HepG2 (cell line): ENCODE data around the gene DCAF4. TPM values are rescaled to one million over a fixed set of nuclear protein-coding genes. Genes with fewer than 3 reads are reported as not detected.

Source experiments
- ATAC-seq: fragments of 200-7000 bp; cut with Tn5 transposase; 3 replicates; pipeline ENCODE4 v1.9.1; 2020; ENCODE audit warnings: mild to moderate bottlenecking, moderate library complexity
- BruUV-seq: library from RNA; stranded (reverse); fragments of 400-500 nt; replicated peaks from 2 replicates; lab custom pipeline; 2021; lab: Mats Ljungman, UMichigan
- CTCF ChIA-PET: fragments of 300-600 bp; formaldehyde crosslinking; extraction: SDS; loops from one replicate; lab custom pipeline; 2021; ENCODE audit warnings: low total read pairs, inconsistent platforms, low intra/inter-chr PET ratio; lab: Yijun Ruan, JAX
- POLR2A ChIA-PET: fragments of 350-600 bp; sonication (Branson Sonifier 250); formaldehyde crosslinking; loops from one replicate; lab custom pipeline; 2020; ENCODE audit warnings: antibody characterized with exemption, inconsistent platforms; lab: Yijun Ruan, JAX
- DNase-seq: peaks from one replicate; pipeline ENCODE4 v3.0.0-alpha.2; 2015; ENCODE audit warnings: low spot score
- FAIRE-seq: peaks from 3 replicates; lab custom pipeline; 2011; peaks lifted over from hg19 to GRCh38; lab: Jason Lieb, UNC
- H2AFZ ChIP-seq: one replicate; pipeline ENCODE4 v1.6.1; 2011; ENCODE audit warnings: low read length, inconsistent platforms
- H3K27ac ChIP-seq: fragments of 300-600 bp; 3 replicates; pipeline ENCODE4 v1.8.0; 2011; ENCODE audit warnings: mixed run types, mild to moderate bottlenecking, mixed read lengths, low read length, inconsistent platforms; ENCODE audit not compliant: insufficient read depth; ENCODE audit errors: extremely low read length
- H3K27me3 ChIP-seq, 2 experiments: fragments of 200-600 bp in 1 of 2; 2 replicates in 1 of 2; 3 replicates in 1 of 2; pipeline versions ENCODE4 v1.6.0 to v1.8.0; 2011; ENCODE audit warnings: low read length in 2 of 2, mild to moderate bottlenecking in 2 of 2, moderate library complexity in 2 of 2, inconsistent platforms in 1 of 2; ENCODE audit not compliant: insufficient read depth in 2 of 2, control insufficient read depth in 1 of 2
- H3K36me3 ChIP-seq, 2 experiments: fragments of 200-600 bp in 1 of 2; replicated peaks in 1 of 2; 2 replicates in 1 of 2; 3 replicates in 1 of 2; pipeline versions ENCODE4 v1.5.1 to v1.8.0; 2011; ENCODE audit warnings: low read length in 2 of 2, inconsistent platforms in 1 of 2; ENCODE audit not compliant: insufficient read depth in 2 of 2, control insufficient read depth in 1 of 2
- H3K4me1 ChIP-seq: 2 replicates; pipeline ENCODE4 v1.5.1; 2012; ENCODE audit warnings: low read length, inconsistent platforms; ENCODE audit not compliant: insufficient read depth
- H3K4me2 ChIP-seq: 2 replicates; pipeline ENCODE4 v1.6.0; 2011; ENCODE audit warnings: low read depth, low read length, inconsistent platforms
- H3K4me3 ChIP-seq, 3 experiments: fragments of 200-600 bp in 1 of 3; sonication (generic), shearing (Covaris generic) in 1 of 3; replicated peaks in 1 of 3; 2 replicates each; pipeline ENCODE4 v1.5.1; 2011 to 2016; ENCODE audit warnings: low read length in 3 of 3, inconsistent platforms in 2 of 3, low read depth in 2 of 3, mild to moderate bottlenecking in 2 of 3, control low read depth in 1 of 3, mixed read lengths in 1 of 3; ENCODE audit not compliant: insufficient read depth in 1 of 3
- H3K79me2 ChIP-seq: one replicate; pipeline ENCODE4 v1.6.1; 2011; ENCODE audit warnings: low read length, inconsistent platforms; ENCODE audit not compliant: insufficient read depth
- H3K9ac ChIP-seq: 2 replicates; pipeline ENCODE4 v1.6.0; 2011; ENCODE audit warnings: mild to moderate bottlenecking, low read depth, low read length, inconsistent platforms; ENCODE audit not compliant: insufficient read depth
- H3K9me3 ChIP-seq: 2 replicates; pipeline ENCODE4 v1.5.1; 2012; ENCODE audit warnings: mild to moderate bottlenecking, low read length
- H4K20me1 ChIP-seq: 2 replicates; pipeline ENCODE4 v1.6.0; 2011; ENCODE audit warnings: inconsistent platforms, mild to moderate bottlenecking, low read length, moderate library complexity; ENCODE audit not compliant: insufficient read depth
- NCOA2 ChIP-seq: sonication (generic); formaldehyde crosslinking; IDR thresholded peaks from 2 replicates; pipeline ENCODE4 v1.8.0; 2022; ENCODE audit warnings: inconsistent platforms
- PHF21A ChIP-seq: sonication (generic); formaldehyde crosslinking; IDR thresholded peaks from 2 replicates; pipeline ENCODE4 v1.5.0; 2020; ENCODE audit warnings: mild to moderate bottlenecking, missing genetic modification reagents
- RBM39 ChIP-seq: fragments of 200-400 bp; formaldehyde crosslinking; IDR thresholded peaks from one replicate; pipeline ENCODE4 v1.6.1; 2018; ENCODE audit warnings: antibody characterized with exemption, mild to moderate bottlenecking, low read depth, low read length; ENCODE audit not compliant: poor library complexity, severe bottlenecking
- SMARCC2 ChIP-seq: fragments of 450-650 bp; IDR thresholded peaks from 2 replicates; pipeline ENCODE4 v1.6.1; 2017; ENCODE audit warnings: antibody characterized with exemption, mild to moderate bottlenecking
- SP140L ChIP-seq: sonication (generic); formaldehyde crosslinking; IDR thresholded peaks from 2 replicates; pipeline ENCODE4 v1.4.0; 2020; ENCODE audit warnings: missing genetic modification reagents, borderline replicate concordance
- SP2 ChIP-seq: sonication (generic); formaldehyde crosslinking; IDR thresholded peaks from 2 replicates; pipeline ENCODE4 v1.5.1; 2020; ENCODE audit warnings: mild to moderate bottlenecking, missing genetic modification reagents
- THAP8 ChIP-seq: sonication (generic); formaldehyde crosslinking; IDR thresholded peaks from 2 replicates; pipeline ENCODE4 v1.5.1; 2020; ENCODE audit warnings: missing genetic modification reagents, mild to moderate bottlenecking, borderline replicate concordance
- ZNF224 ChIP-seq: sonication (generic); formaldehyde crosslinking; IDR thresholded peaks from 2 replicates; pipeline ENCODE4 v1.5.0; 2020; ENCODE audit warnings: mild to moderate bottlenecking, missing genetic modification reagents
- ZNF549 ChIP-seq: sonication (generic); formaldehyde crosslinking; IDR thresholded peaks from 2 replicates; pipeline ENCODE4 v1.5.0; 2020; ENCODE audit warnings: missing genetic modification reagents
- ZNF776 ChIP-seq: sonication (generic); formaldehyde crosslinking; IDR thresholded peaks from 2 replicates; pipeline ENCODE4 v1.4.0; 2020; ENCODE audit warnings: mild to moderate bottlenecking, missing genetic modification reagents
- ZNF788 ChIP-seq: sonication (generic); formaldehyde crosslinking; IDR thresholded peaks from 2 replicates; pipeline ENCODE4 v1.5.0; 2020; ENCODE audit warnings: mild to moderate bottlenecking, missing genetic modification reagents, borderline replicate concordance
- WGBS: methylation state at CpG from one replicate; pipeline ENCODE4 v1.1.6; 2017; ENCODE audit warnings: low lambda C conversion rate; 5-methylcytosine and 5-hydroxymethylcytosine counted together
- in situ Hi-C: cut with HindIII; loops from 2 replicates; pipeline ENCODE4 v1.10.0; 2017; ENCODE audit warnings: low pct_unique_long_range_greater_than_20kb; ENCODE audit not compliant: extremely low pct_ligation_motif_present
- intact Hi-C: fragments of 100-400 bp; cut with micrococcal nuclease; formaldehyde crosslinking; loops from one replicate; pipeline ENCODE4 v1.10.0; 2022; ENCODE audit not compliant: unreplicated experiment
- polyA plus RNA-seq, 8 experiments: library from polyadenylated mRNA; depleted of rRNA in 3 of 8; stranded (reverse) in 7 of 8; unstranded in 1 of 8; fragments of >200 nt; fragmentation: Illumina TruSeq in 4 of 8; extraction: Trizol in 4 of 8; gene quantifications; 2 replicates each; pipeline versions ENCODE4 v1.2.1 to v1.2.3, GENCODE V29; 2011 to 2016; ENCODE audit warnings: low read depth in 4 of 8, missing spikeins in 1 of 8, mixed read lengths in 1 of 8; ENCODE audit not compliant: insufficient read depth in 1 of 8
- total RNA-seq, 5 experiments: library from RNA; depleted of rRNA; stranded (reverse); fragments of >200 nt; fragmentation: Illumina TruSeq; extraction: Trizol; gene quantifications; 2 replicates each; pipeline ENCODE4 v1.2.3, GENCODE V29; 2016; ENCODE audit warnings: low read depth in 1 of 5

DCAF4 gene
- total and polyA plus RNA-seq, 2 of the 13 experiments (the other 11 are each of a cell fraction or from before 2014, with no cell fraction given): 18.8 to 21.1 TPM

GRCh38 chr14:72990171-72990570 lies 63.9 kb downstream of the DCAF4 start:
- Histone ChIP-seq H3K4me3 (no peak overlapping the region), H3K27me3 (no peaks in the 10 kb centered on the region), H3K4me2 (no peak overlapping the region), H2AFZ (no peak overlapping the region), H3K79me2 (no peaks in the 10 kb centered on the region), H3K4me1 (no peaks in the 10 kb centered on the region), H3K36me3 (peaks cover 3 to 6% of the 10 kb centered on the region in 2 experiments; a peak in 2 of 5 replicates), H3K9me3 (no peaks in the 10 kb centered on the region), H3K9ac (no peak overlapping the region), H4K20me1 (no peaks in the 10 kb centered on the region), H3K27ac (no peak overlapping the region)
- DNase-seq (no peak), ATAC-seq (no peak), FAIRE-seq (no peak)
- in situ Hi-C loops (no loop called here), intact Hi-C loops (no loop called here)
- no TSS peak for BruUV-seq
- ChIA-PET CTCF (no interaction called here), POLR2A (no interaction called here)
- 98% methylated on average over 8 of the region's 8 CpGs for WGBS
- TF ChIP-seq ZNF776 (CRISPR knock-in tag) (no peak), SP2 (CRISPR knock-in tag) (no peak), SMARCC2 (no peak), ZNF549 (CRISPR knock-in tag) (no peak), THAP8 (CRISPR knock-in tag) (no peak), PHF21A (CRISPR knock-in tag) (no peak), ZNF788 (CRISPR knock-in tag) (no peak), ZNF224 (CRISPR knock-in tag) (no peak), NCOA2 (CRISPR knock-in tag) (no peak), RBM39 (no peak), SP140L (CRISPR knock-in tag) (no peak)
